Measurements from ENCODE around the gene OGFOD2. TPM values are rescaled to one million over a fixed set of nuclear protein-coding genes. Genes with fewer than 3 reads are reported as not detected.

OGFOD2 gene
- total RNA-seq, 1 experiment from 2014 or later, result 6.7 TPM

DNA sequence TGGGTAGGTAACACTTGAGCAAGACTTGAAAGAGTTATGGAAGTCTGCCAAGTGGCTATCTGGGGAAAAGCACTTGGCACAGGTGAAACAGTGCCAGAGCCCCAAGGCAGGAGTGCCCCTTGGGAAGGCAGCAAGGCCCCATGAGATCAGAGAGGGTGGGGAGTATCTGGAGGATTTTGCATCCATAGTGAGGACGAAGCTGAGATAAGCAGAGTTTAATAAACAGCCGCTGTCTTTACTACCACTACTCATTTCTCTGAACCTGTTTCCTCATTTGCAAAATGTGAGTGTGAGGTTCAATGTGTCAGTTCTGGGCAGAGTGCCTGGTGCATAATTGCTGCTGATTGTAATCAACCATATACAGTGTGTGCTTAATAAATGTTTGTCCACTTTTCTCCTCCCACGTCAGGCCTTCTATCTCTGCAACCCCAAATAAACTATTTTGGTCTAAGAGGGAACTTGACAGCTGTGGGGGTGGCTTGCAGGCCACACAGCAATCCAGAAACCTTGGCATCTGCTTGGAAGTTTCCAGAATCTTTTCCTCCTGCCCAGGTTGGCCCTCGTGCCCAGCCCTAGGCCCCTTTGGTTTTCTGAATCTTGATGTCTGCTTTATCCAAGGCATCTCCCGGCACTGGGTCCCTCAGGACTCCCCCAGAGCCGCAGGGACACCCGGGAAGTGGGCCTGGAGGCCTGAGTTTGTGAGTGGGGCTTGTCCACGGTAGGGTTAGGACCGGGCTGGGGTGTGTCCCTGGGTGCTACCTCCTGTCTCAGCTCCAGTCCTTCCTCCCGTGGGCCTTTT is 13.3 kb upstream of the OGFOD2 start:
- Histone ChIP-seq H3K4me1 (peaks cover 25% of the 10 kb centered on the region), H3K27me3 (no peaks in the 10 kb centered on the region), H3K4me3 (no peak overlapping the region), H3K9me3 (replicated peaks) (no peaks in the 10 kb centered on the region), H3K27ac (no peak overlapping the region), H3K36me3 (no peaks in the 10 kb centered on the region)
- no peak for DNase-seq

DNA sequence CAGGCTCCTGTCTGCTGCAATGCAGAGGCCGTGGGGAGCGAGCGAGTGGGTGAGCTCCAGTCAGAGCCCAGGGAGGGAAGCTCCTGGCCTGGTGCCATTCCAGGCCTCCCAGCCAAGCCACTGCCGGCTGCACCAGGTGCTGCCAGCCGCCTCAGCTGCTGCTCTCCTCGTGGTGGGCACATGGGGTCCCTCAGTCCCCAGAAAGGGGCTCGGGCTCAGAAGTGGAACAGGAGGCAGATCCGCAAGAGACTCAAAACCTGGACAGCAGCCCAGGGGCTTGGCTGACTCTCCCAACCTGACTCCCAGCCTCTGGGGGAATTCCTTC is 11.1 kb upstream of the OGFOD2 start:
- H3K9me3 ChIP-seq (replicated peaks), result no peaks in the 10 kb centered on the region
- peak; percentile 56 to 64 for DNase-seq
- no peaks in the 10 kb centered on the region for H3K36me3 ChIP-seq
- H3K4me1 ChIP-seq, result peaks cover 25% of the 10 kb centered on the region
- no peak overlapping the region for H3K4me3 ChIP-seq
- H3K27me3 ChIP-seq, result no peaks in the 10 kb centered on the region
- peak overlapping the region; percentile 2; the same call in 1 of the 2 replicates for H3K27ac ChIP-seq

DNA sequence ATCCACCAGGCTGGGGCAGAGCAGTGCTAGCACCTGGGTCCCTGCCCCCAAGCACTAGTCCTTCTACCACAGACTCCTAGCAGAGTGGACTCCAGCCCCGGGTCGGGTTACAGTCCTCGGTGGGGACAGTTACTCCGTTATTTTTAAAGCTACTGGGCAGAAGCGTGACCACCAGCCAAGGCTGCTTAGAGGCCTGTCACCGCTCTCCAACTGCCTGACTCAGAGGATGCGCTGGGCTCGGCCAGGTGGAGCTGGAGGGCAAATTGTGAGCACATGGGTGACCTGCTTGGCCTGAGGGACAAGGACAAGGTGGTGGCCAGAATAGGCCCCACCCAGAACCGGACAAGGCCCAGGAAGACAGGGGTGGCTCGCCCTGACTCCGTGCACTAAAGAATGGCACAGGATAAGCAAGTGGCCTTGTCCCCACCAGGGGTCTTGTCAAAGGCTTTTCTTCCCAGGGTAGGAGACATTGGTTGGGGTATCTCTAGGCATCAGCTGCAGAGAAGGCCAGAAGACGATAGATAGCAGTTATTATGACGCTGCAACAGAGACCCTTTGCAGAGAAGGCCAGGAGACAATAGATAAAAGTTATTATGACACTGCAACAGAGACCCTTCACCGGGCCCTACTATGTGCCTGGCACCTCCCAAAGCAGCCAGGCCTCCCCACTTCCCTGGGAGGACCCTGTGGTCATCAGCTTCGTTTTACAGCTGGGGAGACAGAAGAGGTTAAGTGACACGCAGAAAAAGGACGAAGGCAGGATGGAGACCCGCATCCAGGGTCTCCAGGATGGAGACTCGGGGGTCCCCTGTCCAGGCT is 10.4 kb upstream of the OGFOD2 start:
- Histone ChIP-seq H3K9me3 (replicated peaks) (no peaks in the 10 kb centered on the region), H3K27me3 (no peaks in the 10 kb centered on the region), H3K4me3 (no peak overlapping the region; the same call in 1 of the 2 replicates), H3K4me1 (peaks cover 25% of the 10 kb centered on the region), H3K36me3 (no peaks in the 10 kb centered on the region), H3K27ac (no peak overlapping the region)
- DNase-seq, result peak; percentile 51 to 62

- H3K27me3 ChIP-seq, result no peaks in the 10 kb centered on the region
- H3K4me1 ChIP-seq, result peaks cover 25% of the 10 kb centered on the region
- H3K9me3 ChIP-seq (replicated peaks), result no peaks in the 10 kb centered on the region
- H3K27ac ChIP-seq, result no peak overlapping the region
- H3K36me3 ChIP-seq, result no peaks in the 10 kb centered on the region
- DNase-seq, result no peak
- peak overlapping the region; percentile 68 for H3K4me3 ChIP-seq
These were observed 9.7 kb upstream of the OGFOD2 start for GRCh38 chr12:122965321-122965751.

DNA sequence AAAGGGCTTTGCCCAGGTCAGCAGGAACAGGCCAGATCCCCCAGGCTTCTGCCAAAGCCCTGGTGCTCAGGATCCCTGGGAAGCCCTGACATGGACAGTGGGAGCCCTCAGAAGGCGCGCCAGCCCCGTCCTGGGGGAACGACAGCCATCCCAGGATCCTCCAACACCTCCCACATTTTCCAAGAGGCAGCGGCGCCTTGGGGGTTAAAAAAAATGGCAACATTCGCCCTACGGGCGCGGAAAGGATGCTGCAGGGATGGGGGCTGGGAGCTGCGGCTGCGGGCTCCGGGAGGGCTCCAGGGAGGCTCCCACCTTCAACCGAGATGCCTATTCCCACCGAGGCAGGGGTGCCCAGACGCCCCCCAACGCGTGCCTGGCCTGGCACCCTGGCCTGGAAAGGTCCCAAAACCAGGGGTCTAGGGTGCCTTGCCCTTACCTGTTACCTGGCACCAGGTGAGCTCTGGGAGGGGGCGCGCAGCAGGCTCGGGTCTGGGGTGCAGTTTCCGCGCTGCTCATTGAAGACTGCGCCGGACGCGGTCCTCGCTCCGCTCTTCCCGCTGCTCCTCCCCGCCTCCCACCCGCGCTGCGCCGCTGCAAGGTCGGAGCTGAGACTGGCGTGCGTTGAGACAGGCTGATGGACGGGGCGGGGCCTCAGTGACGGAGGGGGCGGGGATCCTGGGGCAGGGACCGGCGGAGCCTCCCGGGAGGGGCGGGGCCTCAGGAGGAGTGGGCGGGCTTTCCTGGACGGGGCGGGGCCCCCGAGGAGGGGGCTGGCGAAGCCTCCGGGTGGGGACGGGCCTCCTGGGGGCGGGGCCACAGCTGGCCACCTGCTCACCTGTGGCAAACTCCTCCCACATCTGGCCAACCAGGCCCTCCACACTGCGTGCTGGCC is 8.9 kb upstream of the OGFOD2 start, which contains the start of gene ABCB9:
Gene ABCB9, minus strand, starts transcription at position 613 of the 892 bp plus-strand sequence. CDS start 6,228 bp downstream, outside the sequence.
- peaks cover 25% of the 10 kb centered on the region for H3K4me1 ChIP-seq
- DNase-seq, result peak; percentile 89 to 90
- H3K36me3 ChIP-seq, result no peaks in the 10 kb centered on the region
- no peaks in the 10 kb centered on the region for H3K27me3 ChIP-seq
- H3K9me3 ChIP-seq (replicated peaks), result no peaks in the 10 kb centered on the region
- H3K27ac ChIP-seq, result no peak within 1 kb of the TSS
- H3K4me3 ChIP-seq, result peak within 1 kb of the TSS; percentile 68

- no peaks in the 10 kb centered on the region for H3K27me3 ChIP-seq
- DNase-seq, result no peak
- peaks cover 25% of the 10 kb centered on the region for H3K4me1 ChIP-seq
- H3K36me3 ChIP-seq, result no peaks in the 10 kb centered on the region
- no peaks in the 10 kb centered on the region for H3K9me3 ChIP-seq (replicated peaks)
- H3K4me3 ChIP-seq, result no peak overlapping the region
- H3K27ac ChIP-seq, result no peak overlapping the region
These were observed 8.1 kb upstream of the OGFOD2 start for GRCh38 chr12:122966743-122967550.

- Histone ChIP-seq H3K9me3 (replicated peaks) (no peaks in the 10 kb centered on the region), H3K27me3 (no peaks in the 10 kb centered on the region), H3K27ac (no peak overlapping the region), H3K4me3 (no peak overlapping the region), H3K4me1 (peaks cover 19% of the 10 kb centered on the region), H3K36me3 (no peaks in the 10 kb centered on the region)
- no peak for DNase-seq
These were observed 6.9 kb upstream of the OGFOD2 start for GRCh38 chr12:122968104-122968503.

- no peaks in the 10 kb centered on the region for H3K27me3 ChIP-seq
- no peaks in the 10 kb centered on the region for H3K36me3 ChIP-seq
- no peak for DNase-seq
- peaks cover 7% of the 10 kb centered on the region for H3K4me1 ChIP-seq
- no peak overlapping the region for H3K4me3 ChIP-seq
- no peaks in the 10 kb centered on the region for H3K9me3 ChIP-seq (replicated peaks)
- no peak overlapping the region for H3K27ac ChIP-seq
These were observed 5.4 kb upstream of the OGFOD2 start for GRCh38 chr12:122969676-122970075.

GRCh38 chr12:122974274-122974891 is 661 bp upstream of the OGFOD2 start:
- Histone ChIP-seq H3K4me3 (peak overlapping the region; percentile 83), H3K36me3 (no peaks in the 10 kb centered on the region)

DNA sequence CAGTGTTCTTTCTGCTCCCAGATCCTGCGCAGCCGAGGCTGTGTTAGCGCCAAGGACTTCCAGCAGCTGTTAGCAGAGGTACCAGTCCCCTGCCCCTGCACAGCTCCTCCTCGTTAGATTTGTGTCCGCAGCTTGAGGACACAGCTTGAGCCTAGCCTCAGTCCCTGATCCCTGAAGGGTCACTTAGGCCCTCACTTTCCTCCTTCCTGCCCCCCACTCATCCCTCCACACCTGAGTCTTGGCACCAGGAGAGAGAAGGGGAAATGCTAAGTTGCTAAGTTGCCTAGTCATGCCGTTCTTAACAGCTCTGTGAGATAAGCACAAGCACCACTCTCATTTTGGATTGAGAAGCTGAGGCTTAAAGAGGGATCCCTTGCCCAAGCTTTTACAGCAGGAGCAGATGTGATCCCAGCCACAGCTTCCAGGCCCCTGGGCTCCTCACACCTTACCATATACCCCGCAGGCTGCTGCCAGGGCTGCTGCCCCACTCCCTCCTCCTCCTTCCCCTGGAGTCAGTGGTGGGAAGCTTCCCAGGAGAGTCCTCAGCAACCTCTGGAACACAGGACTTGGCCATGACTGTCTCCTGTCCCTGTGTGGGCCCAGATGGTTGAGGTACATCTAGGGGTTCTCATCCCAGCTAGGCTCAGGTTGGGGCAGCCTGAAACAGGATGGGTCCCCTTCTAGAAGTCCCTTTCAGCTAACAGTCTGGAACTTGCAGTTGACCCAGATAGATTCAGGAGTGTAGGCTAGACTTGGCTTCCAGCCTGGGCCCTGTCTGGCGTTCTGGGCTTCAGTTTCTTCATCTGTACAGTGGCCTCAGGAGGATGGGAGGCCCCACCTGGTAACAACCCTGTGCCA is 975 bp downstream of the OGFOD2 start:
- Histone ChIP-seq H3K9me3 (replicated peaks) (no peaks in the 10 kb centered on the region), H3K27ac (peak overlapping the region; percentile 89), H3K36me3 (no peaks in the 10 kb centered on the region), H3K27me3 (no peaks in the 10 kb centered on the region), H3K4me3 (peak overlapping the region; percentile 83), H3K4me1 (no peaks in the 10 kb centered on the region)
- peak in 1 of 2 experiments; percentile 38 for DNase-seq

More at GRCh38 chr12:122974274-122974891, 661 bp upstream of the OGFOD2 start:
- Histone ChIP-seq H3K9me3 (replicated peaks) (no peaks in the 10 kb centered on the region), H3K27ac (peak overlapping the region; percentile 89), H3K27me3 (no peaks in the 10 kb centered on the region), H3K4me1 (no peaks in the 10 kb centered on the region)
- peak; percentile 97 to 98 for DNase-seq

DNA sequence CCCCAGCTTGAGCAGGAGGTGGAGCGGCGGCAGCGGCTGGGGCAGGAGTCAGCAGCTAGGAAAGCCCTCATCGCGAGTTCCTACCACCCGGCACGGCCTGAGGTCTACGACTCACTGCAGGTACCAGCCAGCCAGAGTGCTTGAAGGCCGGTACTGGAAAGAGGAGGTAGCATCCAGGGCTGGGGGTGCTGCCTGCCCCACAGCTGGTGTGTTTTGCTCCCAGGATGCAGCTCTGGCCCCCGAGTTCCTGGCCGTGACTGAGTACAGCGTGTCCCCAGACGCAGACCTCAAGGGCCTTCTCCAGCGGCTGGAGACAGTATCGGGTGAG is 1.6 kb downstream of the OGFOD2 start:
- Histone ChIP-seq H3K9me3 (replicated peaks) (no peaks in the 10 kb centered on the region), H3K4me3 (no peak overlapping the region), H3K4me1 (peaks cover 2% of the 10 kb centered on the region; the same call in 1 of the 2 replicates), H3K27me3 (no peaks in the 10 kb centered on the region), H3K36me3 (no peaks in the 10 kb centered on the region), H3K27ac (no peak overlapping the region)
- no peak for DNase-seq

GRCh38 chr12:122977153-122977552 is 2.1 kb downstream of the OGFOD2 start:
- no peaks in the 10 kb centered on the region for H3K36me3 ChIP-seq
- H3K4me1 ChIP-seq, result peaks cover 4% of the 10 kb centered on the region; the same call in 1 of the 2 replicates
- DNase-seq, result no peak
- no peak overlapping the region for H3K27ac ChIP-seq
- no peaks in the 10 kb centered on the region for H3K27me3 ChIP-seq
- H3K4me3 ChIP-seq, result no peak overlapping the region
- no peaks in the 10 kb centered on the region for H3K9me3 ChIP-seq (replicated peaks)

All from SJCRH30 (cell line).